Mesenteric fat pad (tissue), 1 donor: ENCODE results near the gene BRF1. TPM values are rescaled to one million over a fixed set of nuclear protein-coding genes. Genes with fewer than 3 reads are reported as not detected.

Source experiments
- DNase-seq: peaks from one replicate; pipeline ENCODE4 v3.0.0-alpha.2; 2020; ENCODE audit warnings: low spot score
- total RNA-seq: library from RNA; stranded (reverse); fragmentation: NEBNext Ultra II Directional; extraction: Animal tissue kit (Norgen Biotek cat#: 25700); gene quantifications from one replicate; pipeline ENCODE4 v1.2.1, GENCODE V29; 2021
- donor health status: DM: yes; HTN: yes; CAD: no.

Gene BRF1
- total RNA-seq, 1 donor from 2014 or later, result 34.9 TPM

DNA sequence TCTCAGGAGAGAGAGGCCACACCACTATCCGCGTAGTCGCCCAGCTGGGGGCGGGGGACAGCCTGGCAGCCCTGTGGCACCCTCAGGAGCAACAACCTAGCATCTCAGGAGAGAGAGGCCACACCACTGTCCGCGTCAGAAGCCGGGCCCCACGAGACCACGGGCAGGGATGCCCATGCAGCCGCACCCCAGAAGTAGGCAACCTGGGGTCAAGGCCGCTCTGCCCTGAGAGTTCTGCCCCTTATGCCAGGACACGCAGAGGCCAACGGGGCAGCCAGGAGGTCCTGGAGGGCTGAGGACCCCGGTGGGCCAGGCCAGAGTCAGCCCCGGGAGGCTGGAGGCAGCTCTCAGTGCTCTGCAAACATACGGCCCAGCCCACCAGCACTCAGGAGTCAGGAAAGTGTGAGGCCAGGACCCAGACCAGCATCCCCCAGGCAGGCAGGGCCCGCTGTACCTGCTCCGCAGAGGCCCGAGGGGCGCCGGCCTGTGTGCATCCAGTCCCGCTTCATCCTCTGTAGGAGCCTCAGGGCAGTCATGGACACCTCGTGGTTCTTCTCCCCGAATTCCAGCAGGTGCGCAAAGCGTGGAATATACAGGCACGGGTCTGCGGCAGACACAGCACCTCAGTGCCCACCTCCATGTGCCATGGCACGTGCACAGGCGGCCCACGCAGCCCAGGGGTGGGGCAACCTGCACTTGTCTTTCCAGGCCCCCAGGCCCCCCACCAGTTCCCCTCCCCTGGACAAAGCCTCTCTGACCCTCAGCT lies 59.8 kb downstream of the BRF1 start:
- DNase-seq, result no peak

DNA sequence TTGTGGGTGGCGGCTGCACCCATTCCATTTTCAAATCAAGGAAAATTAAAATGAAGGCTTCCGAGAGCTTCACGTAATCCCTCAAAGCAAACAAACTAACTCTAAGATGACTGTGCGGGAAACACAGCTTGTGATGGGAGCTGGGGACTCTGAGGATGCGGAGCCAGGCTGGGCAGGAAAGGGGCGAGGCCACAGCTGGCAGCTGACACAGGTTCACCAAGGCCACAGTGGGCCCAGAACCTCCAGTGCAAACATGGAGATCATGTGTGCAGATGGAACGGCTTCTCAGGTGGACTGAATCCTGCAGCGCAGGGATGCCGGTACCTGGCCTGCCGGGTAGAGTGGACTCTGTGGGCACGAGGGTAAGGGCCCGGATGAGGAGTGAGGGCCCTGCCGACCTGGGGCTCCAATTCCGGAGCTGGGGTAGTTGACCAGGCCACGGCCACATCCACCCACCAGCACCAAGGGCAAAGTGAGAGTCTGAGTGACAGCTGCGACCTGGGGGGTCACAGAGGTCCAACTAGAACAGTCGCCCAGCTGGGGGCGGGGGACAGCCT lies 71.6 kb downstream of the BRF1 start:
- no peak for DNase-seq

DNA sequence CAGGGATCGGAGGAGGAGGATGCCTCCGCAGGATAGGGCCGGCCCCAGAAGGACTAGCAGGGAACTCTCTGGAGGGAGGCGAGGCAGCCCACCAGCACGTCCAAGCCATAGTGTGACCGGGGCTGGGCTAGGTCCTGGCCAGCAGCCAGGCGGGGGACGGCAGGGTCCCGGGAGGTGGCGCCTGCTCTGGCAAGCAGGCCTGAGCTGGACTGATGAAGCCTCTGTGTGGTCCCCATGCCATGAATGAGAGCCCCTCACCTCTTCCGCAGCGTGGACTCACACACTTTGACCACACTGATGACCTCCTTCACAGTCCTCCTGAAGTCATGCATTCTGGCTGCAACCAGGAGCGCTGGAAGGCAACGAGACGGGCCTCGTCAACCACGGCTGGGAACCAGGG lies 72.2 kb downstream of the BRF1 start:
- DNase-seq, result no peak

DNA sequence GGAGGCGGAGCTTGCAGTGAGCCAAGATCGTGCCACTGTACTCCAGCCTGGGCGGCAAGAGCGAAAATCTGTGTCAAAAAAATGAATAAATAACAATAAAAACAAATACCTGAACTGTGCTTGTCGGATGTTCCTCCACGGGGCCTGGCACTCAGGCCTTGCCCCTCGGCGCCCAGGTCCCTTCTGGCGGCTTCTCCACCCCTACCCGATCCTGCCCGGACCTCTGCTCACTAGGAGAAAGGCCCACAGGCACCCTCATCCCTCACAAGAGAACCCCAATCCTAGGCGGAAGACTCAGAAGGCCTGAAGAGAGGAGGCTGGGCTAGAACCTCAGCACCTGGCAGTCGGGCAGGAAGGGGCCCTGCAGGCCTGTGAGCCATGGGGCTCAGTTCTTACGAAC lies 73.5 kb downstream of the BRF1 start:
- DNase-seq, result no peak

DNA sequence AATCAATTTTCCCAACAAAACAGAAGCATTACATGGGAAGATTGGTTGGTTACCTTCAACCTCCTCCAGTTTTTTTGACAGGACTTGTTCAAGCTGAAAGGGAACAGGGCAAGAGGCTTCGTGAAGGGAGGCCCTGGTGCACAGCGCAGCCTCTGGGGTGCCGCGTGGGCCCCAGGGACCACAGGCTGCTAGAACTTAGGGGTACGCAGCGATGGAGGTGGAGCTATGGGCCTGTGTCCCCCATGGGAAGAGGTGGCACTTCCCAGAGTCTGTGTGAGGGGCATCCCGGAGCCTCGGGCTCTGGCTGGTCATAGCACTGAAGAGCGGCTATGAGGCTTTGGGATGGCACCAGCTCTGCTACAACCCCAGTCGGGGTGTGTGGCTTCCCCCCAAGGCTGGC lies 74.6 kb downstream of the BRF1 start:
- no peak for DNase-seq

DNA sequence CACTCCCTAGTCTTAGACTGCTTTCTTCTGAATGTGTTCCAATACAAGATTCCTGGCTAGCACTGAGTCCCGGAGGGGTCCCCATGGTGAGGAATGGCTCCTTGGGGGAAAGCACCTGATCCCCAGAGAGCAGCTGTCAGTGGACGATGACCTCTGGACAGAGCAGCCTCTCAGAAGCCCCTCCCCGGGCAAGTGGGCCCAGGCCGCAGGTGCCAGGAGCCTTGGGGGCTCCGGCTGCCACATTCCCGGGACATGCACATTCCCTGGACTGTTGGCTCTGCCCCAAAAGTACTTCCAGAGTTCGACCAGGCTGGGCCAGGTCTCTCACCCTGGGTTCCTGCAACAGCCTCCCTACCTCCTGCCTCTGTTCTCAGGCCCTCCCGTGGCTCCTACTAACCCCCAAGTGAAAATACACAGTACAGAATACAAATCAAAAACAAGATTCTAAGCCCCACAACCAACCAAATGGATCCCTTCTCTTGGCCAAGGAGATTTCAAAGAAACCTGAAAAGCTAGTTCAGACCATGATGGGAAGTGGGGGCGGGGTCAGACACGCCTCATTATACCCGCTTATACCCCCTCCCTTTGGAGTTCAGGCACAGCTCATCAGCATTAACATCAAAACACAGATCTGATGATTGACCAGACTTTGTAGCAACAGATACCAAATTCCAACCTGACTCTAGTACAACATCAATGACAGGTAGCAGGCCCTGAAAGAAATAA lies 75.8 kb downstream of the BRF1 start:
- DNase-seq, result no peak

DNA sequence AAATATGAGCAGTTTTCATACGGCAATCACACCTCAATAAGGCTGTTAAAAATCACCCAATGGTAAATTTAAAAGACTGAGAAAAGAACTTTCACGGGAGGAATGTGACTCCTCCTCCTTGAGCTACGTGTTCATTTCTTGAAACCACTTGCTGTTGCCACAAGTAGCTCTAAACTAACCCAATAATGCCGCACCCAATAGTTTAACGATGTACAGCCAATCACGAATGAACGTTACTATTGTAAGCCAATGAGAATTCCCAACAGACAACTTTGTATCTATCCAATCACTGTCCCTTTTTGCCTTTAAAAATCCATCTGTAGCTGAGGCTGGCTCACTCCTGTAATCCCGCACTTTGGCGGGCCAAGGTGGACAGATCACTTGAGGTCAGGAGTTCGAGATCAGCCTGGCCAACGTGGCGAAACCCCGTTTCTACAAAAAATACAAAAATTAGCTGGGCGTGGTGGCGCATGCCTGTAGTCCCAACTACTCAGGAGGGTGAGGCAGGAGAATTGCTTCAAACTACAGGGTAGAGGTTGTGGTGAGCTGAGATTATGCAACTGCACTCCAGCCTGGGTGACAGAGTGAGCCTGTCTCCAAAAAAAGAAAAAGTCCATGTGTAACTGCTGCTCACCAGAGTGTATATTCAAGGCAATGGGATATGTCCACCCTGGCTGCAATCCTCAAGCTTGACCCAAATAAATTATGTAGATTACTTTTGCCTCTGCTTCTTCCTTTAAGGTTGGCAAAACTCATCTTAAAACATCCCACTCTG lies 76.8 kb downstream of the BRF1 start:
- no peak for DNase-seq

DNA sequence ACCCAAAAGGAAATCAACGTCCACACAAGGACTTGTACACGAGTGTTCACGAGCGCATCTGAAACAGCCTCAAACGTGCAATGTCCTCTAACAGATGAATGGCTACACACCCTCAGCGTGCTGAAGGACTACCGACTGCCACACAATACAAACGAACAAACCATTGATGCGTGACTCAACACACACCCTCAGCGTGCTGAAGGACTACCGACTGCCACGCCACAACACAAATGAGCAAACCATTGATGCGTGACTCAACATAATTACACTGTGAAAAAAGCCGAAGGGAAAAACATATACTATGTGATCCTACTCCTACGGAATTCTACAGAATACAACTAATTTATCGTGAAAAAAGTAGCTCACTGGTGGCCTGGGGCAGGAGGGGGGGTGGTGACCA lies 77.5 kb downstream of the BRF1 start:
- no peak for DNase-seq

DNA sequence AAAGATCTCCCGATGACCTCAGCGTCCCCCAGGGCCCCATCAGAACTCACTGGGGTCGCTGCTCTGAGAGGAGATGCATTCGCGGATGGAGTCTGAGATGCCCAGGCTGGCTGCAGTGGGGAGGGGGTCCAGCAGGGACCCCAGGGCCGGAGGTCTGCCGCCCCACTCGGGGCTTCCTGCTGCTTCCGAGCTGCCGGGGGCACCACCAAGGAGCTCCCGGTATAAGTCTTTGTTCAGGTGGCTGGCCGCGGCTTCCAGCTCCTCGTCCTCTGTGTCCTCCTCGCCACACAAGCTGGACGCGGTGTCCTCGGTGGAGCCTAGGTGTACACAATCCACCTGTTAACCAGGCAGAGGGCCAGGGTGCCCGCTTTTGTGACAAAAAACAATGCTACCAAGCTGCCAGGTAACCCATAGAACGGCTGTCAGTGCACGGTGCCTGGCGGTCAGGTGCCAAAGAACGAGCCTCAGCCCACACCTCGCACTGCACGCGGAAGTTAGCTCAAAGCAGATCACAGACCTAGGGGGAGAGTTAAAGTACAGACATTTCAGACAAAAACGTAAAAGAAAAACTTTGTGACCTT lies 79.1 kb downstream of the BRF1 start:
- DNase-seq, result no peak

DNA sequence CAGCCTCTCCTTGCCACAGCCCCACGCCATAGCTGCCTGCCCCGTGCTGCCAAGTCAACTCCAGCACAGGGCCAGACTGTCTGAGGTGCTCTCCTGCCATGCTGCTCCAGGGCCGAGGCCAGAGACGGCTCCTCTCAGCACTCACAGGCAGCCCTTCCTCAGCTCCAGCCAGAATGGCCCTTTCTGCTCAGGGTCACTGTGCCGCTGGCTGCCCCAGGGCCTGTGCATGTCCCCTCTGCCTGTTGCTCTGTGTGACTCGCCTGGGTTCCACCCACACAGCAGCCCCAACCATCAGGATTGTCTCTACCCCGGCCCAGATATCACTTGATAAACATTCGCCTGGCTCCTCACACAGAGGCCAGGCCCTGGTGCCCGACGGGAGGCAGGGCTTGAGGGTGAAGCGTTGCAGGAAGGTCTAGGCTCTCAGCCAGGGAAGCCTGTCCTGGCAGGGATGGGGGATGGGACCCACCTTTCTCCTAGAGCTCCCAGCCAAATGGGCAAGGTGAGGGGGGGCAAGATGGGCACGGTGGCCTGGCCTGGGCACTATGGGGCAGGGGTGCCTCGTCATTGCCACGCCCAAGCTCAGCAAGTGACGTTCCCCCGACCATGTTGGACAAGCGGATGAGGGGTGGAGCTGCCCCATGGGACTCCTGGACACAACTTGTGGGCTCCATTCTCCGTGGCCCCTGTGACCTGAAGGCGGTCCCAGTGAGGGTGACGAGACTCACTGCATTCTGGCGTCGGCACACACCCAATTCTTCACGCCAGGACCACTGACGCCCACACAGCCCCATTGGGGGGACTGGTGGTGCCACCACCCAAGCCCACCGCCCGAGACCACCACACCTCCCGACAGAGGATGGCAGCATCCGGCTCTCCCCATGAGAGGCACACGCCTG lies 79.9 kb downstream of the BRF1 start:
- no peak for DNase-seq

DNA sequence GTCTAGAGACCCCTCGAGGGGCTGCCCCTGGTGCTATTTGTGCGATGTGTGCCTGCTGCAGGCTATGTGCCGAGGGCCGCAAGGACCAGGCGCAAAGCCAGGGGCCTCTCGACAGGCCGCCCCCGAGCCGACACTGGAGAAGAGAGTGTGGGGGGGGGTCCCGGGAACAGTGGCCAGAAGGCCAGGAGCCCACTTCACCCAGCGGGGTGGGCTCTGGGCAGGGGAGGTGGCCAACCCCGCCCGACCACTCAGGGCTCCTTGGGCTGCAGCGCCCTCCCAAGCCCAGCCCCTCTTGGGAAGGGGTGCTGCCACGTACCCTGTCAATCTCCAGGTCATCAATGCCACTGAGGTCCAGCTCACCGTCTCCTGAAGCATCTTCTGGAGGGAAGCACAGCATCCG lies 81.0 kb downstream of the BRF1 start:
- no peak for DNase-seq

DNA sequence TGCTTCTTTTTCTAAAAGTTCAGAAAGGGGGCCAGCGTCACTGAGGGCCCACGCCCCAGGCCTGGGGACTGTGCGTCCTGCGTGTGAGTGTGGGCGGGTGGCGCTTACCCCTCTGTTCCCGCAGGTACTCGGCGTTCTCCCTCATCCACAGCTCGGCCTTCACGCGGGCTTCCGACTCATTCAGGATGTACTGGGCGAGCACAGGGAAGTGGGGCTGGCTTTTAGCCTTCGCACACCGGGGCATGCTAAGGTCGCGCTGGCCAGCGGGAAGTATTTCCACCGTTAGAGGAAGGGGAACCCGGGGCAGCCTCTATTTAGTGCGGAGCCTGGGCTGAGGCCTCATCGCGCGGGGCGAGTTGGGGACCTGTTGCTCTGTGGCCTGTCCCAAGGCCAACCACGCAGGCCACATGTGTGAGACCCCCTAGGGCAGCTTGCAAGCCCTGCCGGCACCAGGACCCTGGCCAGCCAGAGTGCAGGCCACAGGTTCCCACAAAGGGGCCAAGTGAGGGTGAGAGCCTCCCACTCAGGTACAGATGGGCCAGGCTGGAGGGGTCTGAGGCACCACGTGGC lies 81.7 kb downstream of the BRF1 start:
- no peak for DNase-seq

DNA sequence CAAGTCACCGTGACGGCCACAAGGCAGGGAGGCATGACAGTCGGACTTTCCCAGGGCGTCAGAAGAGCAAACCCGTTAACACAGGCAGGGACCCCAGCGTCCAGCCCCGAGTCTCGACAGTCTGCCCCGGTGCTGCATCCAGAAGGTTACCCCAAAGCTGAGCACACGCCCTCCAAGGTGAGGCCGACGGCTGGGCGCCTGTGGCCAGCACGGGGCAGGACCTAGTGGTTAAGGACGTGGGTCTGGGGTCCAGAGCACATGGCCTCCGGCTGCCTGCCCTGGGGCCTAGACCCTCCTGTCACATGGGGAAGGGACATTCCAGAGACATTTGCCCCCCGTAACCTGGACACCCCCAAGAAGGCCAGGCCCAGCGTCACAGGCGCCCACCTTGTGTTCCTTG lies 82.2 kb downstream of the BRF1 start:
- DNase-seq, result no peak

DNA sequence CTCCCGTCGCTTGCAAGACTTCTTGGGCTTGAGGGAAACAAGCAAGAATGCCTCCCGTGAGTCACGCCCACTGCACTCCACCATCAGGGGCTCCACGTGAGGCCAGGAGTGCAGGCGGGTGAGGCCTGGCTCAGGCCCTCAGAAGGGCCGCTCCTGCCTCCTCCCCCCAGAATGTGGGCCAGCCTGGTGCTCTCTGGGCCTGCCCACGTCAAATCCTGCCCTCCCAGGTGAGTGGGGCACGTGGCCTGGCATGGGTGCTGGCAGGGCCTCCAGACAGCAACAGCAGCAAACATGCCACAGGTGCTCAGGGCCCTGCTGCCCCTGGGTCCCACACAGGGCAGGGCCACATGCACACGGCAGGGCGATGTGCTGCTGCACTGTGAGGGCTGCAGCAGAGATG lies 83.0 kb downstream of the BRF1 start:
- DNase-seq, result no peak

DNA sequence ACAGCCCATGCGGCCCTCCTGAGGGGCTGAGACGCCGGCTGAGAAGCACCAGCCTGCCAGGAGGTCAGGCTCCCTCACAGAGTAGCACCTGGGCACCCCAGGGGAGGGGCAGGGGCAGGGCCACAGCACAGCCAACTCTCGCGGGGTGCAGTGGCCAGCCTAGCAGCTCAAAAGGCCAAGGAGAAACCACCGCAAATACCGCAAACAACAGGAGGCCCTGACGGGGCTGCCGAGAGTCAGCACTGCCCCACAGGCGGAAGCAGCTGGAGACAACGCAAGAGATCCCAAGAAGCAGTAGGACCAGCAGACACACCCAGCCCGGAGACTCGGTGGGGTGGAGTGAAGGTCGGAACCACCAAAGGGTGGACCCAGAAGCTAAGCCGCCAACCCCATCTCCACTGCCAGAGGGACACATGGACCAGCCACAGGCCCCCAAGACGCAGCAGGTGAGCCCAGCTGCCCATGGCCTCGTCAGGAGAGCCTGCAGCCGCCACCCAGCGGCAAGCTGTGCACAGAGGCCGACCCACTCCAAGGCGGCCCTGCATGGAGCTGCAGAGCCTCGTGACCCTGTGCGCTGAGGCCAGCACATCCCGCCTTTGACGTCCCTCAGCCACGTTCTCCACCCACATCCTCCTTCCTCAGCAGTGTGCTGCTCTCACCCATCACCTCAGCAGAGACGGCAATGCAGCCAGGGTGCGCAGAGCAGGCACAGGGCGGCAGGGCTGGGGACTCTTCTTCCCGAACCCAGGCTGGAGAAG lies 84.1 kb downstream of the BRF1 start:
- DNase-seq, result no peak

DNA sequence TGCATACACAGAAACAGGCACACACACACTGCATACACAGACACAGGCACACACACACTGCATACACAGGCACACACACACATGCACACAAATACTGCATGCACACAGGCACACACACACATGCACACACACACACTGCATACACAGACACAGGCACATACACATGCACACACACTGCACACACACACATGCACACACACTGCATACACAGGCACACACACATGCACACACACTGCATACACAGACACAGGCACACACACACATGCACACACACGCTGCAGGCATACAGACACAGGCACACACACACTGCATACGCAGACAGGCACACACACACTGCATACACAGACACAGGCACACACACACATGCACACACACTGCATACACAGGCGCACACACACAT lies 85.2 kb downstream of the BRF1 start:
- DNase-seq, result no peak

DNA sequence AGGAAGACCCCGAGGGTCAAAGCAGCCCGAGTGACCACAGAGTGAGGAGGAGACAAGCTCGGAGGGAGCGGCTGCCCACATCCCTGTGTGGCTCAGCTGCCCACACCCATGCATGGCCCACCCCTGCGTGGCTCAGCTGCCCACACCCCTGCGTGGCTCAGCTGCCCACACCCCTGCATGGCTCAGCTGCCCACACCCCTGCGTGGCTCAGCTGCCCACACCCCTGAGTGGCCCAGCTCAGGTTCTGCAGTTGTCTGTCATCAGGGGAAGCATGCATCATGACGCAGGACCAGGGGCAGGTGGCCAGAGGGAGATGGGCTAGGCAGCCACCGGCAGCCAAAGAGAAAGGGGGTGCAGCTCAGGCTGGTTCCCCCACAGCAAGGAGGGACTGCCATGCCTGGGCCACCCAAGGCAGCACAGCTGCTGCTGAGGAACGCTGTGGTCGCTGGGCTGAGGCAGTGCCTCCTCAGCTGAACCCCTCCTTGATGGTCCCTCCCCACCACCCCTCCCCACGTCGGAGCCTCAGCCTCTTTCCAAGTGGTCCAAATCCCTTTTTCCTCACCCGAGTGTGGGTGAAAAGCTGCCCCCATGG lies 86.4 kb downstream of the BRF1 start:
- no peak for DNase-seq

DNA sequence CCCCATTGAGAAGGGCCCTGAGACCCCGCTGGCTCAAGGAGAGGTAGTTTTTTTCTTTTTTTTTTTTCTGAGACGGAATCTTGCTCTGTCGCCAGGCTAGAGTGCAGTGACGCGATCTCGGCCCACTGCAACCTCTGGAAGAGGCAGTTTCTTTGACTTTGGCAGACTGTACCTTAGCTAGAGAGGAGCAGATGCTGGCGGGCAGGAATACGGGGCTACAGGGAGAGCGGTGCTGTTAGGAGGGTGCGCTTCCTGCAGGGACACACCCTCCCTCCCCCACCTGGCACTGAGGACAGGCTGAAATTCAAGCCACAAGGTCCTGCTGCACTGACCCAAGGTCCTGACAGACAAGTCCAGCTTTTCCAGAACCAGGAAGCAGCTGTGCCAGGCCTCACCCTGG lies 87.4 kb downstream of the BRF1 start:
- no peak for DNase-seq
